ENCODE data around the gene HMGCS1. TPM values are rescaled to one million over a fixed set of nuclear protein-coding genes. Genes with fewer than 3 reads are reported as not detected.

HMGCS1 gene
- total RNA-seq, 1 experiment from 2014 or later = 211 TPM

DNA sequence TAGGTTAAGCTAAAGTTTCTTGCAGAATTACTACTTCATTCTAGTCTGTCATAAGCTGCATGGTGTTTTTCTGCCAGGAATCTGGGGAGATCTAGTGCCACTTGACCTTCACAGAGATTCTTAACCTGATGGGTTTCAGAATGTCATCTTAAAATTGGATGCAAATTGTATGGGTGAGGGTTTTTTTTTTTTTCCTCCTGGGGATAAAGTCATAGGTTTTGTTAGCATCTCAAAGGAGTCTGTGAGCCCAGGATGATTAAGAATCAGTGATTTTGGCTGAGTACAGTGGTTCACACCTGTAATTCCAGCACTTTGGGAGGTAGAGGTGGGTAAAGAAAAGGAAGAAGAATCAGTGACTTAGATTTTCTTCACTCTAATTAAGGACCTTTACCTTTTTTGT is 69.9 kb downstream of the HMGCS1 start:
- H3K4me3 Mint-ChIP-seq (ENCODE audit: unreplicated experiment) = no peak overlapping the region
- H3K27ac Mint-ChIP-seq (ENCODE audit: unreplicated experiment) = no peak overlapping the region
- DNase-seq = no peak
- Histone ChIP-seq H3K27me3 (replicated peaks; ENCODE audit: control insufficient read depth, insufficient read depth, low read length) (no peaks in the 10 kb centered on the region), H3K4me1 (no peaks in the 10 kb centered on the region), H3K36me3 (ENCODE audit: control insufficient read depth, insufficient read depth, low read length) (no peaks in the 10 kb centered on the region), H3K9me3 (no peaks in the 10 kb centered on the region), H3K4me3 (ENCODE audit: low read depth, low read length) (no peak overlapping the region)
- no peaks in the 10 kb centered on the region for H3K36me3 Mint-ChIP-seq (ENCODE audit: insufficient read depth, unreplicated experiment)
- TF ChIP-seq, protein P1, sequence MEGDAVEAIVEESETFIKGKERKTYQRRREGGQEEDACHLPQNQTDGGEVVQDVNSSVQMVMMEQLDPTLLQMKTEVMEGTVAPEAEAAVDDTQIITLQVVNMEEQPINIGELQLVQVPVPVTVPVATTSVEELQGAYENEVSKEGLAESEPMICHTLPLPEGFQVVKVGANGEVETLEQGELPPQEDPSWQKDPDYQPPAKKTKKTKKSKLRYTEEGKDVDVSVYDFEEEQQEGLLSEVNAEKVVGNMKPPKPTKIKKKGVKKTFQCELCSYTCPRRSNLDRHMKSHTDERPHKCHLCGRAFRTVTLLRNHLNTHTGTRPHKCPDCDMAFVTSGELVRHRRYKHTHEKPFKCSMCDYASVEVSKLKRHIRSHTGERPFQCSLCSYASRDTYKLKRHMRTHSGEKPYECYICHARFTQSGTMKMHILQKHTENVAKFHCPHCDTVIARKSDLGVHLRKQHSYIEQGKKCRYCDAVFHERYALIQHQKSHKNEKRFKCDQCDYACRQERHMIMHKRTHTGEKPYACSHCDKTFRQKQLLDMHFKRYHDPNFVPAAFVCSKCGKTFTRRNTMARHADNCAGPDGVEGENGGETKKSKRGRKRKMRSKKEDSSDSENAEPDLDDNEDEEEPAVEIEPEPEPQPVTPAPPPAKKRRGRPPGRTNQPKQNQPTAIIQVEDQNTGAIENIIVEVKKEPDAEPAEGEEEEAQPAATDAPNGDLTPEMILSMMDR (IDR thresholded peaks at IDR 0.05; ENCODE audit: insufficient read depth in 1 of 2, low read depth in 1 of 2, low read length in 1 of 2, severe bottlenecking in 1 of 2, unreplicated experiment in 1 of 2) = no peak
- H3K9me3 Mint-ChIP-seq (ENCODE audit: unreplicated experiment) = no peaks in the 10 kb centered on the region
- no peaks in the 10 kb centered on the region for H3K4me1 Mint-ChIP-seq (ENCODE audit: low read depth, unreplicated experiment)
- BruUV-seq (replicated peaks) = no TSS peak
- ChIA-PET CTCF (no interaction called here), POLR2A (no interaction called here)
- H3K27me3 Mint-ChIP-seq (ENCODE audit: insufficient read depth, unreplicated experiment) = peaks cover 11% of the 10 kb centered on the region
- intact Hi-C loops (cut with micrococcal nuclease; ENCODE audit: unreplicated experiment) = no loop called here

DNA sequence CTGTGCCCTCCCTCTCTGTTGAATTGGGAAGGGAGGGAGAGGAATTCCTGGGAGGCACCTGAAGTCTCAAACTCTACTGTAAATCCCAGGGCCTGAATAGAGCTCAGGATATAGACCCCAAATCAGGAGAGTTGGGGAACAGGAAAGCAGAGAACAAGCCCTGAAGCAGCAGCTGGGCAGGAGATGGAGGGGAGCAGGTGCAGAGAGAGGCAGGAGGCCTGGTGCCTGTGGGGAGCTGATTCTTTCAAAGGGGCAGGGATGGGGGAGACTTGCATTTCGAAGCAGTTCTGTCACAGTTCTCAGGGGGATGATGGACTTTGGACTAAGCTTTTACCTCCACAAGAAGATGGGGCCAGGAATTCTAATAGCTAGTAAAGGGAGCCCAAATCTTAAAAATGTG is 71.0 kb downstream of the HMGCS1 start:
- Mint-ChIP-seq H3K27ac (ENCODE audit: unreplicated experiment) (no peak overlapping the region), H3K4me1 (ENCODE audit: low read depth, unreplicated experiment) (no peaks in the 10 kb centered on the region), H3K36me3 (ENCODE audit: insufficient read depth, unreplicated experiment) (no peaks in the 10 kb centered on the region), H3K9me3 (ENCODE audit: unreplicated experiment) (no peaks in the 10 kb centered on the region), H3K4me3 (ENCODE audit: unreplicated experiment) (no peak overlapping the region), H3K27me3 (ENCODE audit: insufficient read depth, unreplicated experiment) (peaks cover 11% of the 10 kb centered on the region)
- Histone ChIP-seq H3K4me3 (ENCODE audit: low read depth, low read length) (no peak overlapping the region), H3K36me3 (ENCODE audit: control insufficient read depth, insufficient read depth, low read length) (no peaks in the 10 kb centered on the region), H3K27me3 (replicated peaks; ENCODE audit: control insufficient read depth, insufficient read depth, low read length) (no peaks in the 10 kb centered on the region), H3K9me3 (no peaks in the 10 kb centered on the region), H3K4me1 (no peaks in the 10 kb centered on the region)
- TF ChIP-seq, protein P1 (IDR thresholded peaks at IDR 0.05; ENCODE audit: insufficient read depth in 1 of 2, low read depth in 1 of 2, low read length in 1 of 2, severe bottlenecking in 1 of 2, unreplicated experiment in 1 of 2) = no peak
- DNase-seq = no peak
- intact Hi-C loops (cut with micrococcal nuclease; ENCODE audit: unreplicated experiment) = no loop called here
- BruUV-seq (replicated peaks) = no TSS peak
- POLR2A ChIA-PET = no interaction called here
- CTCF ChIA-PET = no interaction called here

Other genes with a start within 250 kb of the HMGCS1 start
- gene ZNF131, start 192.5 kb downstream of the HMGCS1 start, total RNA-seq (2022) = 53.6 and 53.7 TPM in 2 replicates
- gene NIM1K, start 121.2 kb downstream of the HMGCS1 start, total RNA-seq (2022) = 0.14 TPM in 1 of 2 replicates, not detected in the other
- gene CCL28, start 99.0 kb upstream of the HMGCS1 start, total RNA-seq (2022) = 5.5 and 8.6 TPM in 2 replicates
- gene TMEM267, start 170.5 kb upstream of the HMGCS1 start, total RNA-seq (2022) = 14.2 and 15.5 TPM in 2 replicates
- gene C5orf34, start 201.7 kb upstream of the HMGCS1 start, total RNA-seq (2022) = 7.0 and 7.1 TPM in 2 replicates
- 115 and 121 TPM in 2 replicates for gene PAIP1, start 243.7 kb upstream of the HMGCS1 start, total RNA-seq (2022)